Measurements from ENCODE around the gene AFF3. TPM values are rescaled to one million over a fixed set of nuclear protein-coding genes. Genes with fewer than 3 reads are reported as not detected.

AFF3 gene
- total and polyA plus RNA-seq, 2 of the 8 experiments (the other 6 are each of a cell fraction or from before 2014, with no cell fraction given), result 0.27 to 3.0 TPM

- no peak overlapping the region for H3K56ac ChIP-seq (replicated peaks; ENCODE audit: insufficient read length, low read depth, low read length)
- H3K27me3 ChIP-seq (replicated peaks in 1 of 4; ENCODE audit: control insufficient read depth in 3 of 4, extremely low read depth in 1 of 4, insufficient read depth in 3 of 4, low read length in 3 of 4), result no peaks in the 10 kb centered on the region
- H3K4me3 ChIP-seq (ENCODE audit: extremely low read depth in 1 of 4, insufficient read depth in 2 of 4, low read depth in 3 of 4, low read length in 4 of 4), result no peak overlapping the region
- no peak overlapping the region for H2AK5ac ChIP-seq (ENCODE audit: low read depth, low read length)
- ChIA-PET CTCF (ENCODE audit: partially characterized antibody) (no interaction called here), POLR2A (ENCODE audit: partially characterized antibody) (no interaction called here)
- no peaks in the 10 kb centered on the region for H4K20me1 ChIP-seq (replicated peaks in 1 of 2; ENCODE audit: control insufficient read depth in 1 of 2, insufficient read depth in 2 of 2, low read length in 2 of 2)
- DNase-seq (ENCODE audit: low read depth in 1 of 2, low spot score in 2 of 2) (no peak), FAIRE-seq (no peak)
- H3K79me2 ChIP-seq (ENCODE audit: control insufficient read depth in 1 of 2, insufficient read depth in 2 of 2, low read length in 2 of 2), result no peaks in the 10 kb centered on the region
- no peak overlapping the region for H3K14ac ChIP-seq (ENCODE audit: insufficient read length)
- H2BK20ac ChIP-seq (ENCODE audit: low read length), result no peak overlapping the region
- no peak overlapping the region for H3K4ac ChIP-seq (replicated peaks; ENCODE audit: insufficient read length, low read depth, low read length)
- H3K4me1 ChIP-seq (replicated peaks in 1 of 4; ENCODE audit: control insufficient read depth in 3 of 4, insufficient read depth in 4 of 4, low read length in 3 of 4), result no peaks in the 10 kb centered on the region
- no peak overlapping the region for H2BK15ac ChIP-seq (ENCODE audit: low read length)
- 87% methylated on average over 5 of the region's 5 CpGs; no CpG with 5 or more reads in 1 of the 2 experiments for WGBS, 2 experiments (ENCODE audit: extremely low coverage in 1 of 2, insufficient coverage in 1 of 2, insufficient read length in 1 of 2, insufficient replicate concordance in 2 of 2, low coverage in 1 of 2, low lambda C conversion rate in 2 of 2, missing lambda C conversion rate in 1 of 2)
- H2BK12ac ChIP-seq (ENCODE audit: low read depth, low read length), result no peak overlapping the region
- no peaks in the 10 kb centered on the region for H3K79me1 ChIP-seq (ENCODE audit: low read depth, low read length)
- H3K27ac ChIP-seq (ENCODE audit: low read depth, low read length), result no peak overlapping the region
- no peak overlapping the region for H3K23ac ChIP-seq (ENCODE audit: insufficient read length)
- no peak overlapping the region for H2BK120ac ChIP-seq (replicated peaks; ENCODE audit: low read depth, low read length)
- no peak overlapping the region for H3K4me2 ChIP-seq (ENCODE audit: insufficient read depth in 1 of 2, low read depth in 2 of 2, low read length in 2 of 2)
- H3K9me3 ChIP-seq (ENCODE audit: insufficient read depth in 2 of 2, low read depth in 1 of 2, low read length in 1 of 2), result no peaks in the 10 kb centered on the region
- no peaks in the 10 kb centered on the region for H3K23me2 ChIP-seq (ENCODE audit: low read depth, low read length)
- H2BK5ac ChIP-seq (ENCODE audit: low read depth, low read length), result no peak overlapping the region
- H4K8ac ChIP-seq (ENCODE audit: extremely low read depth, insufficient read depth, low read length), result no peak overlapping the region
- no peaks in the 10 kb centered on the region for H3K36me3 ChIP-seq (ENCODE audit: control insufficient read depth in 2 of 4, insufficient read depth in 4 of 4, low read length in 3 of 4)
- no peak overlapping the region for H3K18ac ChIP-seq (ENCODE audit: extremely low read depth, low read length)
- no peak overlapping the region for H3K9ac ChIP-seq (replicated peaks in 1 of 4; ENCODE audit: extremely low read depth in 1 of 4, low read depth in 3 of 4, low read length in 3 of 4)
- no peak overlapping the region for H2AFZ ChIP-seq (ENCODE audit: low read length)
- no peak overlapping the region for H4K5ac ChIP-seq (ENCODE audit: insufficient read length, low read depth, low read length)
- H4K91ac ChIP-seq (replicated peaks; ENCODE audit: insufficient read length, low read length), result no peak overlapping the region
Observed at GRCh38 chr2:99850084-99850710, 292.2 kb downstream of the AFF3 start.
